DMS 273 treated with DMSO at 0.1 percent for 48 hours (cell line): ENCODE data around the gene MAP7D3.
"Not testable (repeated sequence)": the region's sequence is repeated elsewhere in the genome, so short reads cannot be mapped to it uniquely, and the experiment has no call there.

ENCODE experiments used
- DNase-seq: peaks from one replicate; lab custom pipeline; 2025; lab: John Stamatoyannopoulos, UW

Gene MAP7D3

DNA sequence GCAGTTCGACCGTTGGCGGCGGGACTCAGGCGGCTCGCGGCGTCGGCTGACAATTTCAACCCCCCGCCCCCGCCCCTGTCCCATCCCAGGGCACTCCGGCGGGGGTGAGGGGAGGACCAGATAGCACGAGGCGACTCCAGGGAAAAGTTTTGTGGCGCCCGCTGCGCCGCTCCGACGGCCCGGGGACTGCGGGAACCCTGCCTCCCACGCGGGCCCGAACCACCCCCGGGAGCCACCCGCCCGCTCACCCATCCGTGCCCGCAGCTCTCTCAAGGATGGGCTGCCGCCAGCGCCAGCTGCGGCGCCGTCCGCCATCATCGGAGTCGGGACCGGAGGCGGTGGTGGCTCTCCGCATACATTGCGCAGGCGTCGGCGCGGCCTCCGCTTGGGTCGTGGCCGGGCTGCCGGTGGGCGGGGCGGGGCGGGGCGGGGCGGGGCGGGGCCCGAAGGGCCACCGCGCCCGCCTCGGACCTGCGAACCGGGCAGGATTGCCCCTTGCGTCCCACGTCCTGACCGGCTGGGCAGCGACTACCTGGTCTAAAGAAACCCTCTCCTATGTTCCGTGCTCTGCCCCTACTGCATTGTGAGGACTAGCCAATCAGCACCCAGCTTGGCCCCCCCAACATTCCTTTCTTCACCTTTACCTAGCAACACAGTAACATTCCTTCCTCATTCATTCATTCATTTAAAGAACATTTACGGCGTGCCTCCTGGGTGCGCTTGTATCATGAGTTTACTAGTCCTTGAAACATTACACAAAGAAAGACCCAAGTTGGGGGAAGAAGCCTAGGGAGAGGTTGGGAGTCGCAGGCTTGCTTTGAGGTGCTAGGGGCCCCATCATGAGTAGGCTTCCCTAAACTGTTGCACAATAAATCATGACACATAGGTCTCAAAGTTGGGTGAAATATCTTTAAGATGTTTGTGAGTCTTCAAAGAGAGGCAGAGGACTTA is at the start of gene MAP7D3:
Gene MAP7D3, minus strand, starts transcription at position 360 of the 951 bp plus-strand sequence. Its CDS starts 42 bp downstream, at position 318.
- DNase-seq: peak; percentile 30

DNA sequence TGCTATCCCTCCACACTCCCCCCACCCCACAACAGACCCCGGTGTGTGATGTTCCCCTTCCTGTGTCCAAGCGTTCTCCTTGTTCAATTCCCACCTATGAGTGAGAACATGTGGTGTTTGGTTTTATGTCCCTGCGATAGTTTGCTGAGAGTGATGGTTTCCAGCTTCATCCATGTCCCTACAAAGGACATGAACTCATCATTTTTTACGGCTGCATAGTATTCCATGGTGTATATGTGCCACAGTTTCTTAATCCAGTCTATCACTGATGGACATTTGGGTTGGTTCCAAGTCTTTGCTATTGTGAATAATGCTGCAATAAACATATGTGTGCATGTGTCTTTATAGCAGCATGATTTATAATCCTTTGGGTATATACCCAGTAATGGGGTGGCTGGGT is 49.5 kb upstream of the MAP7D3 start, which contains the start of gene ADGRG4:
Gene ADGRG4, plus strand, starts transcription at position 243 of the 400 bp plus-strand sequence. CDS start 7,815 bp downstream, outside the sequence.
- not testable (repeated sequence) for DNase-seq

- DNase-seq: no peak
Observed at GRCh38 chrX:136295380-136295779, 44.2 kb upstream of the MAP7D3 start.

GRCh38 chrX:136292656-136293055 is 41.5 kb upstream of the MAP7D3 start:
- DNase-seq: no peak

GRCh38 chrX:136291824-136292223 is 40.6 kb upstream of the MAP7D3 start:
- DNase-seq: no peak

GRCh38 chrX:136286375-136286774 is 35.2 kb upstream of the MAP7D3 start:
- not testable (repeated sequence) for DNase-seq

- no peak for DNase-seq
Observed at GRCh38 chrX:136275553-136275952, 24.4 kb upstream of the MAP7D3 start.

GRCh38 chrX:136273986-136274385 is 22.8 kb upstream of the MAP7D3 start:
- no peak for DNase-seq

DNA sequence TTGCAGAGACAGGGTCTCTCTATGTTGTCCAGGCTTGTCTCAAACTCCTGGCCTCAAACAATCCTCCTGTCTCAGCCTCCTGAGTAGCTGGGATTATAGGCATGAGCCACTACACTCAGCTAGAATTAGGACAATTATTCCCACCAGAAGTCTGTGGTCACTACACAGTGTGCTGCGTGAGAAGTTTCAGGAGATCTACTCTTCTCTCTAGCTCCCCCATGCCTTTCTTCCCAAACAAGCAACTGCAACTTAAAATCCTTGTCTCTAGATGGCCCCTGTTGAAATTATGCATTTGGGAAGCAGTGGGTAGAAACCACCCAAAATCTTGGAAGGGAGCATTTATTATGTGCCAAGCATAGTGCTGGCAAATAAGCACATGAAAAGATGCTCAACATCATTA is 21.1 kb upstream of the MAP7D3 start:
- DNase-seq: no peak

GRCh38 chrX:136271300-136271699 is 20.1 kb upstream of the MAP7D3 start:
- no peak for DNase-seq

- DNase-seq: no peak
Observed at GRCh38 chrX:136269921-136270320, 18.7 kb upstream of the MAP7D3 start.

- DNase-seq: peak; percentile 48
Observed at GRCh38 chrX:136268051-136269048, 17.1 kb upstream of the MAP7D3 start.

DNA sequence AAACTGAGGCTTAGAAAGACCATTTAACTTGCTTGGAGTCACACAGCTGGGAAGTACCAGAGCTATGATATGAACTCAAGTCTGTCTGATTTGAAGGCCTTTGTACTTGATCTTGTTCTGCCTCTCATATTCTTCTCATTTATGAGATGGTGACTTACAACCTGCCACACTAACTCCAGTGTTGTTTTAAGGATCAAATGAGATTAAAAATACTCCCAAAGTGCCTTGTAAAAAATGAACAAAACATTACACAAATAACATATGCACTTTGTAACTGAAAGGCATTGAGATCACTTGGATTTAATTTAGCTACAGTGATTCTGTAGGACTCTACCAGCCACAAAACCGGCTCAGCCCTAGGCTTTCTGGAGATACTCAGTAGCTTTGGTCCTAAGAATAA is 15.6 kb upstream of the MAP7D3 start:
- DNase-seq: no peak

- DNase-seq: no peak
Observed at GRCh38 chrX:136262812-136263315, 11.7 kb upstream of the MAP7D3 start.

- no peak for DNase-seq
Observed at GRCh38 chrX:136262243-136262642, 11.0 kb upstream of the MAP7D3 start.

DNA sequence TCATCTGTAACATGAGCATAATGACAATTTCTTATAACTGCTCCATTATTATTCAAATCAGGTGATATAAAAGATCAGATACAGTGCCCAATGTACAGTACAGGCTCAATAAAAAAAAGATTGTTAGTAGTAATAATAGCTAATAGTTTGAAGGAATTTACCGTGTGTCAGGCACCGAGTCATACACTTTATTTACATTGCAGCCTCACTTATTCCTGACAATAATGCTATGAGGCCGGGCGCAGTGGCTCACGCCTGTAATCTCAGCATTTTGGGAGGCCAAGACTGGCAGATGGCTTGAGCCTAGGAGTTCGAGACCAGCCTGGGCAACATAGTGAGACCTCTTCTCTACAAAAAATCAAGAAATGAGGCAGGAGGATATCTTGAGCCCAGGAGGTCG is 10.1 kb upstream of the MAP7D3 start:
- no peak for DNase-seq

- DNase-seq: no peak
Observed at GRCh38 chrX:136260776-136261175, 9.6 kb upstream of the MAP7D3 start.

DNA sequence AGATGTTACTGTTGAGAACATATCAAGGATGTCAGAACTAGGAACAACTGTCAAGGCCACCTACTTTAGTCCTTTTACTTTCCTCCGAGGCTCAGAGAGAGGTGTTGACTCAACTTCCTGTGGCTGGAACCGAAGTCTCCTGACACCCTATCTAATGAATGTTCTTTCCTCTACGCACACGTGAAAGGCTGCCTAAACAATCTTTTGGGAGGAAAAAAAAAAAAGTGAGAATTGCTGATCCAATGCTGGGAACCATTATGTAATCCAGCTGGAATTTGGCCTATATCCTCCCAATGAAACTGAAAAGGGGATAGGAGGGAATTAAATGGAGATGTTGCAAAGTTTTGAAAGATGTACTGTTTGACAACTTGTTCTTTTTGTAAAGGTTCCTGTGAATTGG is 8.3 kb upstream of the MAP7D3 start:
- no peak for DNase-seq

DNA sequence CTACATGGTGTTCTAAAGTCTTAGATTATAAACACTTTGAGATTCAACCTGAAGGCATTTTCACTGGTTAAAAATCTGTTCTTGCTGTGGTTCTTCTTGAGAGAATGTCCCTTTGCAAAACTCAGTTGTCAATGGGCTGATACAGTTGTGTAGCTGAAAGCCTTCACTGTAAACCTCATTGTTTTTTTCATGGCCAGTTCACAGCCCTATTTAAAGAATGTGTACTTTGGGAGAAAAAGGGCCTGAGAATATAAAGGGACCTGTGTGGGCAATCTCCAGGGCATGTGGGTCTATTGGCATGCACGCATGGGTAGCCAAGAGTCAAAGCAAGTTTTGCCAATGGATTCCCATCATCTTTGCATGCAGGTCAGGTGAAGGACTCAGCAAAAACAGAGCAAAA is 7.8 kb upstream of the MAP7D3 start:
- DNase-seq: no peak

GRCh38 chrX:136256026-136256425 is 4.8 kb upstream of the MAP7D3 start:
- DNase-seq: no peak

DNA sequence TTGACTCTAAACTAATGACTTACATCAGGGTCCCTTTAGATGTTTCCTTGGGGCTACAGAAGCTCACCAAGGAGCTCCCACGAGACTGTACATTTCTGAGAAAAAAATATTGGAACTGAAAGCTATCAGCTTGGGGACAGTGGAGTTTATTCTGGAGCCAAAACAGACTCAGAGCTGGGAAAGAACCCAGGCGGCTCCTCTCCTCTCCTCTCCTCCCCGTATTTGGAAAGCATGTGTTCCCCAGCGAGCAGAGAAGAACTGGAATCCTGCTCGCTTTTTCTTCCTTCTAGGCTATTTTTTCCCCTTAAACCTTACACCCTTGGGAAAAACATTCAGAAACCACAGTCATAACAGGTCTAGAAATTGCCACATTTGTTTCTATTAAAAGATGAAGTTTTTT is 4.3 kb upstream of the MAP7D3 start:
- DNase-seq: no peak
